ENCODE measurements around the gene PIGS. TPM values are rescaled to one million over a fixed set of nuclear protein-coding genes. Genes with fewer than 3 reads are reported as not detected.

Gene PIGS
- total RNA-seq, 3 donors from 2014 or later = 52.2 to 100 (median 88.5) TPM

DNA sequence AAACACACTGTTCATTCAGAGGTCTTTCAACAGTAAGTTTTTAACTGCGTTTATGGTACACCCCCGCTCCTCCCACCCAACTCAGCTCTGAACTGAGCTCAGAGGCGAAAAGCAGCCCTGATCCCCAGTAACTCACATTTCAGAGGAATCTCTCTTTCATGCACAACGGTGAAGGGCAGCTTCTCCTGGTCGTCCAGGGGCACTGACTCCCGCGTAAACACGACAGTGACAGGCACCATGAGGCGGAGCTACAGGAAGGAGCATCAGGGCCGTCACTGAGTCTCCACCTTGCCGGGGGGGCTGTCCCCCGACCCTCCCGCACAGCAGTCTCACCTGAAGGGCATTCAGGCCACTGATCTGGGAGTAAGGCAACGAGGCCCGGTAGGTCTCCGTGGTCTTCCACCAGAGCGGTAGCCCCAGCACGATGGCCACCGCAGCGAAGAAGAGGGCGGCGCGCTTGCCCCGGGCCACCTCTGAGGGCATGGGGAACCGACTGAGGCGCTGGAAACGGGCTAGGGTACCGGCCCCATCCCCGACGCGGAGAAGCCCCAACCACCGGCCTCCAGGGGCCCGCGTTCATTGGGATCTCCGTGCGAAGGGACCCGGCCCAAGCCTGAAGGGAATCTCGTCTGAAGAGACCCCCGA is 486 bp downstream of the PIGS start:
- TF ChIP-seq, protein P1, sequence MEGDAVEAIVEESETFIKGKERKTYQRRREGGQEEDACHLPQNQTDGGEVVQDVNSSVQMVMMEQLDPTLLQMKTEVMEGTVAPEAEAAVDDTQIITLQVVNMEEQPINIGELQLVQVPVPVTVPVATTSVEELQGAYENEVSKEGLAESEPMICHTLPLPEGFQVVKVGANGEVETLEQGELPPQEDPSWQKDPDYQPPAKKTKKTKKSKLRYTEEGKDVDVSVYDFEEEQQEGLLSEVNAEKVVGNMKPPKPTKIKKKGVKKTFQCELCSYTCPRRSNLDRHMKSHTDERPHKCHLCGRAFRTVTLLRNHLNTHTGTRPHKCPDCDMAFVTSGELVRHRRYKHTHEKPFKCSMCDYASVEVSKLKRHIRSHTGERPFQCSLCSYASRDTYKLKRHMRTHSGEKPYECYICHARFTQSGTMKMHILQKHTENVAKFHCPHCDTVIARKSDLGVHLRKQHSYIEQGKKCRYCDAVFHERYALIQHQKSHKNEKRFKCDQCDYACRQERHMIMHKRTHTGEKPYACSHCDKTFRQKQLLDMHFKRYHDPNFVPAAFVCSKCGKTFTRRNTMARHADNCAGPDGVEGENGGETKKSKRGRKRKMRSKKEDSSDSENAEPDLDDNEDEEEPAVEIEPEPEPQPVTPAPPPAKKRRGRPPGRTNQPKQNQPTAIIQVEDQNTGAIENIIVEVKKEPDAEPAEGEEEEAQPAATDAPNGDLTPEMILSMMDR (IDR thresholded peaks at IDR 0.05) = no peak
- no peaks in the 10 kb centered on the region for H3K36me3 ChIP-seq (ENCODE audit: low read depth)
- peaks cover 23% of the 10 kb centered on the region for H3K4me1 ChIP-seq (ENCODE audit: low read depth)
- peak overlapping the region; percentile 96 for H3K4me3 ChIP-seq
- intact Hi-C loops (cut with DNase I, micrococcal nuclease) = no loop called here
- no peaks in the 10 kb centered on the region for H3K9me3 ChIP-seq
- ATAC-seq = peak; percentile 64
- peak; percentile 62 to 75 (median 62) for DNase-seq

DNA sequence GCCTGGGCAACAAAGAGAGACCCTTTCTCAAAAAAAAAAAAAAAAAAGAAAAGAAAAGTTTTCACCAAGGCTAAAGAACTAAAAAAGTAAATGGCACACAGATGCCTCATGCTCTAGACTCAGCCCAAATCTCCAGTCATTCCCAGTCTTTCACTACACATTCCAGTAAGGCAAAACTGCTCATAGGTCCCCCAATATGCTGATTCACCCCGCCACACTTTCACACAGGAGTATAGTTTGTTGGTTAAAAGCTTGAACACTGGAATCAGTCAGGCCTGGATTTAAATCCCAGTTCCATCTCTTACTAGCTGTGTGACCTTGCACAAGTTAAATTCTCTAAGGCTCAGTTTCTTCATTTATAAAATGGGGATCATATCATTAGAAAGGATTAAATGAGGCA is 1.9 kb downstream of the PIGS start:
- Histone ChIP-seq H3K4me1 (ENCODE audit: low read depth) (peaks cover 22% of the 10 kb centered on the region), H3K9me3 (no peaks in the 10 kb centered on the region), H3K4me3 (no peak overlapping the region), H3K36me3 (ENCODE audit: low read depth) (no peaks in the 10 kb centered on the region)
- ATAC-seq = no peak
- intact Hi-C loops (cut with DNase I, micrococcal nuclease) = no loop called here
- TF ChIP-seq, protein P1 (IDR thresholded peaks at IDR 0.05) = no peak
- DNase-seq = no peak

DNA sequence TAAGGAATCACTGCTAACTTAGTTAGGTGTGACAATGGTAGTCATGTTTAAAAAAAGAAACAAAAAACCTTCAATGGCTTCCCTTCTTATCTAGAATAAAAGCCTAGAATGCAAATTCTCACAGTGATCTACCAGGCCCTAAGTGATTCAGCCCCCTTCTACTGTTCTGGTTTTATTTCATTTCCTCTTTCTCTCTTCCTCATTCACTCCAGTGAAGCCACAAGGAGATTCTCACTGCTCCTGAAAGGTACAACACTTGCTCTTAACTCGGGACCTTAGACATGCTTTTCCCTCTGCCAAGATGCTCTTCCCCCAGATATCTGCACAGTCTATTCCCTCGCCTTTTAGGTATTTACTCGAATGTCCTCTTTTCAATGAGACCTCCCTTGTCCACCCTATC is 3.7 kb downstream of the PIGS start:
- intact Hi-C loops (cut with DNase I, micrococcal nuclease) = no loop called here

DNA sequence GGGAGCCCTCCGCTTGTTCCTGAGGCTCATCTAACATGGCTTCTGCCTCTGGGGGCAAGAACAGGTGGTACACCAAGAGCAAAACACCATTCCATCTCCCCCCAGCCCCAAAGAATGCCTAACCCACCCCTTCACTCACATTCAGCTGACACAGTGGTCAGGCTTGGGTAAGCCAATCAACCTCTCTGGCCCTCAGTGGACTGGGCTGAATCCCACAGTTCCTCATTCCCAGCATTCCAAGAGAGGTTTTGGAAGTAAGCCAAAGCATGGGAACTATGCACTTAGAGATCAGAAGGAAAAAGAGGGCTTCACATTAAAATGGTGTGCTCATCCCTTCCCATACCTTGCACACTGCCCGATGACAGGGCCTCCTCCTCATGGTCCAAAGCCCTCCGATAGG is 7.8 kb downstream of the PIGS start:
- no peak overlapping the region for H3K4me3 ChIP-seq
- H3K9me3 ChIP-seq = no peaks in the 10 kb centered on the region
- H3K4me1 ChIP-seq (ENCODE audit: low read depth) = no peaks in the 10 kb centered on the region
- DNase-seq (no peak), ATAC-seq (no peak)
- intact Hi-C loops (cut with DNase I, micrococcal nuclease) = no loop called here
- TF ChIP-seq, protein P1 (IDR thresholded peaks at IDR 0.05) = no peak
- peaks cover 4% of the 10 kb centered on the region for H3K36me3 ChIP-seq (ENCODE audit: low read depth)

More for the DNA sequence above, 3.7 kb downstream of the PIGS start:
- Histone ChIP-seq H3K36me3 (ENCODE audit: low read depth) (peaks cover 4% of the 10 kb centered on the region), H3K9me3 (no peaks in the 10 kb centered on the region), H3K4me1 (ENCODE audit: low read depth) (peaks cover 19% of the 10 kb centered on the region), H3K4me3 (no peak overlapping the region)
- DNase-seq (no peak), ATAC-seq (no peak)
- TF ChIP-seq, protein P1 (IDR thresholded peaks at IDR 0.05) = no peak

DNA sequence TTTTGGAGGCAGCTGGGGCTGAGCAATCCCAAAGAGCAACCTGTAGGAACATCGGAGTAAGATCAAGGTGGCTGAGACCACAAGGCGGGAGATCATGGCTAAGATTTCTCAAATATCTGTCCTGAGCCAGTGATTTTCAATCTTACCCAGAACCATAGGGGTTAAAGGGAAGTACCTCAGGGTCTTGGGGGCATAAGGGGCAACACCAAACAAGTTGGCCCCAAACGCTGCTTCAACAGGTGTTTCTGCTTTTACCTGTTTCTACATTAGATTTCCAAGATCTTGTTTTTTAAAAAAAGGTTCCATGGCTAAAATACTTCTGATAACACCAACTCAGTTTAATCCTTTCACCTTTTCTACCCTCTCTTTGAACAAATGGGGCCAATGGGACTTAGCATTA is 16.3 kb downstream of the PIGS start:
- TF ChIP-seq, protein P1 (IDR thresholded peaks at IDR 0.05) = no peak
- Histone ChIP-seq H3K9me3 (no peaks in the 10 kb centered on the region), H3K36me3 (ENCODE audit: low read depth) (peaks cover 7% of the 10 kb centered on the region), H3K4me1 (ENCODE audit: low read depth) (peaks cover 6% of the 10 kb centered on the region), H3K4me3 (no peak overlapping the region)
- no peak for DNase-seq
- intact Hi-C loops (cut with DNase I, micrococcal nuclease) = no loop called here
- ATAC-seq = no peak
